GM19351 (cell line): ENCODE measurements around the gene NUDT14.

Experiments
- ATAC-seq: cut with Tn5 transposase; IDR thresholded peaks from one replicate; pipeline ENCODE4 v1.9.1; 2021; ENCODE audit warnings: mild to moderate bottlenecking, moderate library complexity; ENCODE audit not compliant: unreplicated experiment

Gene NUDT14

DNA sequence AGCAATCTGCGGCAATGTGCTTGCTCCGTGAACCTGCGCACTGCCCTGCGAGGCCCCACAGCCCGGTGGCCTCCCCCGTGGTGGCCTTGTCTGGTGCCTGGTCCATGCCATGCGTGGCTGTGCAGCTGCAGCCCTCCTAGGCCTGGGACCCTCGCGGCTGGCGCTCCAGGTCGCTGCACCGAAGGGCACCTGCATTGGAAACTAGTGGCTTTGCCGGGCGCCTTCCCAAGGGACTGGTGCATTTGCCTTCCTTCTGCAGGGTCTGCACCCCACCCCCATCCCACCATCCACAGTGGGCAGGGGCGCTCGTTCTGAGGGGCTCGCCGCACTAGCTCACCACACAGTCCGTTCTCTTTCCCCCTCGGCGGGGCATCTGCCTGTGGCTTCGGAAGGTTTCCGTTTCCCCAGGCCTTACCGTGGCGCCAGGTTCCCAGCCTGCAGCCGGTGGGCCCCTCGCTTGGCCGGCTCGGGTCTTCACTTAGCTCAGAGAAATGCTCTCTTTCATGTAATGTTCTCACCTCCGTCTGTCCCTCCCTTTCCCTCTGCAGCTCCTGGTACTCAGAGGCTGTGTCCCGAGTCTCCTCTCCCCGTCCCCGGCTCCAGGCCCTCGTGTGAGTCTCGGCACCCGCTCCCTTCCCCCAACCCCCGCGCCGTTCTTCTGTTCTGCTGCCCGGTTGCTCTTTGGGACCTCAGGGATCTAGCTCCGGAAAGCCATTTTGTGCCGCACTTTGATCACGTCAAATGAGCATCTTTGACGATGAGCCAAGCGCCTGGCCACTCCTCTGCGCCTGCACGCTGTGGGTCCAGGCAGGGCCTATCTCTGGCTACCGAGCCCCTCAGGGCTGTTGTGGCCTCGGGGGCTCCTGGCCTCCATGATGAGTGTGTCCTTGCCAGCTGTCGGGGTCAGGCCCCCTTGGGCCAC lies 44.5 kb downstream of the NUDT14 start:
- ATAC-seq: no peak

DNA sequence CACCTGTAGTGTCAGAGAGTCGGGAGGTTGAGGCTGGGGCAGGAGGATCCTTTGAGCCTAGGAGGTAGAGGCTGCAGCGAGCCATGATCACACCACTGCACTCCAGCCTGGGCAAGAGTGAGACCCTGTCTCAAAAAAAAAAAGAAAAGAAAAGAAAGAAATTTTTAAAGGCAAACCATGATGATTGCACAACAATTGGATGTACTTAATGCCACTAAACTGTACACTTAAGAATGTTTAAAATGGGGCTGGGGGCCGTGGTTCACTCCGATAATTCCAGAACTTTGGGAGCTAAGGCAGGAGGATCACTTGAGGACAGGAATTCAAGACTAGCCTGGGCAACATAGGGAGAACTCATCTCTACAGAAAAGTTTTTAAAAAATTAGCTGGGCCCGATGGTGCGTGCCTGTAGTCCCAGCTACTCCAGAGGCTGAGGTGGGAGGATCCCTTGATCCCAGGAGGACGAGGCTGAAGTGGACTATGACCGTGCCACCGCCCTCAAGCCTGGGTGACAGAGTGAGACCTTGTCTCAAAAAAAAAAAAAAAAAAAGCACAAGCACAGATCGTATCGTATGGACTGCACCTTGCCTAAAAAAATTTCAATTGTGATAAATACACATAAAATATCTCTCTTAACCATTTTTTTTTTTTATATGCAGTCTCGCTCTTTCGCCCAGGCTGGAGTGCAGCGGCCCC lies 45.3 kb downstream of the NUDT14 start:
- no peak for ATAC-seq

GRCh38 chr14:105132921-105133654 lies 48.0 kb downstream of the NUDT14 start:
- ATAC-seq: no peak

GRCh38 chr14:105131241-105131640 lies 49.9 kb downstream of the NUDT14 start:
- no peak for ATAC-seq

- ATAC-seq: no peak
These were observed 53.1 kb downstream of the NUDT14 start for GRCh38 chr14:105128059-105128458.

- no peak for ATAC-seq
These were observed 54.2 kb downstream of the NUDT14 start for GRCh38 chr14:105126981-105127329.

GRCh38 chr14:105126126-105126980 lies 54.8 kb downstream of the NUDT14 start:
- no peak for ATAC-seq

GRCh38 chr14:105124823-105125222 lies 56.3 kb downstream of the NUDT14 start:
- ATAC-seq: no peak

- ATAC-seq: no peak
These were observed 56.9 kb downstream of the NUDT14 start for GRCh38 chr14:105123981-105124765.

- ATAC-seq: no peak
These were observed 57.9 kb downstream of the NUDT14 start for GRCh38 chr14:105123064-105123665.
